NCI-H2171 treated with DMSO at 0.1 percent for 48 hours (cell line): Measurements from ENCODE around the gene COPB1.

Experiments used
- DNase-seq: peaks from one replicate; lab custom pipeline; 2025; lab: John Stamatoyannopoulos, UW

Gene COPB1

GRCh38 chr11:14513800-14514199 is 14.2 kb upstream of the COPB1 start:
- DNase-seq, result no peak

- DNase-seq, result no peak
These were observed 6.9 kb upstream of the COPB1 start for GRCh38 chr11:14506532-14506931.

GRCh38 chr11:14503023-14503422 is 3.4 kb upstream of the COPB1 start:
- DNase-seq, result no peak

DNA sequence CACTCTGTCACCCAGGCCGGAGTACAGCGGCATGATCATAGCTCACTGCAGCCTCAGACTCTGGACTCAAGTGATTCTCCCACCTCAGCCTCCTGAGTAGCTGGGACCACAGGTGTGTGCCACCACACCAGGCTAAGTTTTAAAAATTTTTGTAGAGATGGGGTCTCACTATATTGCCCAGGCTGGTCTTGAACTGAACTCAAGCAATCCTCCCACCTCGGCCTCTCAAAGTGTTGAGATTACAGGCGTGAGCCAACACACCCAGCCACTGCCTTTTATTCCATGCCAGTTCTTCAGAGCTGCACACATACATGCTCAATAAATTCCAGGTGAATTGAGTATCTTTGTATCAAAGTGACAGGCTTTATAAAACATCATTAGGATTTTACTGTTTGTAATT is 2.4 kb upstream of the COPB1 start:
- no peak for DNase-seq

DNA sequence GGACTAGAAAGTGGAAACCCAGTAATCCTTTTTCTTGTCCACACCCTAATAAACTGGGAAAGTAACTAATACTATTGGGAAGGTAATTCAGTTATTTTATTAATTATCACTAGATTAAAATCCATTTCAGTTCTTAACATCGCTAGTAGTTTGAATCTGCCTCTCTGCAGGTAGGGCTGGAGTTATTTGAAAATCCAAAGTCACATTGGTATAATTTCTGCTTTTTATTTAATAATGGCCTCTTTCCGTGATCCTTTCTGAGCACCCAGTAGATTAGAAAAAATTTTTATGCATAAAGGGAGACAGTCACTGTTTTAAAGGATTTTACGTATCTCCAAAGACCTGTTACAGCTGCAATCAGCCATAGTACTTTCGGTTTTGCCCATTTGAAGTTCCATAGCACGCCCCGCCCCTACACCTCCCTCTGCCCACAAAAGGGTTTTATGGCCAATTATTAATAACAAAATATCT is 605 bp upstream of the COPB1 start:
- DNase-seq, result peak; percentile 15

- DNase-seq, result no peak
These were observed 442 bp downstream of the COPB1 start for GRCh38 chr11:14499178-14499559.

- DNase-seq, result no peak
These were observed 18.9 kb downstream of the COPB1 start for GRCh38 chr11:14480716-14481115.

GRCh38 chr11:14471127-14471526 is 28.5 kb downstream of the COPB1 start:
- no peak for DNase-seq

DNA sequence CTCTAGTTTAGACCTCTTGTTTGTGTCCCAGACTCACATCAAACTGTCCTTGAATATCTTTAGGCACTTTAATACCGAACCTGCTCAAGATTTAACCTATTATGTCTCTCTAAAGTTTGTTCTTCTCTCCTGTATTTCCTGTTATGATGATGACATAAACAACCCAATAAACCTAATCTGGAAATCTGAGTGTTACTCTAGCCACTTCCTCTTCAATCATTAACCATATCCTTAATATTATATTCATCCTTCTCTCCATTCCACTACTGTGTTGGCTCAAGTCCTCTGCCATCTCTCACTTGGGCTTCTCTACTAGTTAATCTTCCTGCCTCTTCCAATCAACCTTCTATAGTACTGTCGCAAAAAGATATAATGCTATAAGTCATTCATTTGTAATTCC is 36.0 kb downstream of the COPB1 start:
- no peak for DNase-seq

GRCh38 chr11:14460147-14460546 is 39.5 kb downstream of the COPB1 start:
- DNase-seq, result no peak

DNA sequence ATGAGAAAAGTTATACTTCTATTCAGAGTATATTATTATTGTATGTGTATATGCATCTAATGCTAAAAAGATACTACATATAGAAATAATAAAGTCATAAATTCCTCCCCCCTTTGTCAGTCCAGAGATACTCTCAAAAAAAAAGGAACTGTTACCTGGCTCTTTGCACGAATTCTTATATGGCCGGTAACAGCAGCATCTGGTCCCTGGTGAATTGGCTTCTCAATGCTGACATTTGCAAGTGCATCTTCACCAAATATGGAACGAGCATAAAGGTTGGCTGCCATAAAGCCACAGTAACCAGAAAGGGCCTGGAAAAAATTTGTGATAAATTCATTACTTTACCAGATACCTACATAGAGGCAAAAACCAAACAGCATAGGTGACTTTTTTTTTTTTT is 41.2 kb downstream of the COPB1 start:
- no peak for DNase-seq

DNA sequence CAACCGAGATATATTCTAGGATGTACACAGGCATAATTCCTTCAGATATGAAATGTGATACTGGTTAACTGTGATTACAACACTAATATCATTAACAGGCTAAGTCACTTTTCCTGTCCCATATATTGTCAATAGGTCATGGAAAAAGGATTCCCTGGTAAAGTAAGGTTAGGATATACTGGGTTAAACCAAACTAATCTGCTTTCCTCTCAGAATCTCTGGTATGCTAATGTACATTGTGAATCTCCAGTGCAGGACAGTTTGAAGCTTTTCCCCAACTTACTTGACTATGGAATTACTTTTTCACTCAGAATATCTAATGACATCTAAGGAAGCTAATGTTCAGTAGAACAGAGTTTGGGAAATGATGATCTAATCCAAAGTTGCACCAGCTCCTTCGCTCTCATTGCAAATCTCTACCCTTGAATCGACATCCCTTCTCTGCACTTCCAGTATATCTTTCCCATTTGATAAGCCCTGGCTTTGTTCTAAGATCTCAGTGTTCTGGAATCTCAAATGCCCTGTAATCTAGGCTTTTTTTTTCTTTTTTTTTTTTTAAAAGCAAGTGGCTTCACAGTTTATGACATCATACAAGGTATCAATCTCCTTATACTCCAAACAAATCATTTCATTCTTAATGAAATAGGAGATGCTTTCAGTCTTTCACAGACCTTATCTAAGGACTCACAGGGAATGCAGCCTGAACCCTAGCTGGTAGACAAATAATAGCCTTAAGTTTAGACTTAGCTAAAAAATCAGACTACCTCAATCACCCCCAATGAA is 43.8 kb downstream of the COPB1 start:
- DNase-seq, result no peak

DNA sequence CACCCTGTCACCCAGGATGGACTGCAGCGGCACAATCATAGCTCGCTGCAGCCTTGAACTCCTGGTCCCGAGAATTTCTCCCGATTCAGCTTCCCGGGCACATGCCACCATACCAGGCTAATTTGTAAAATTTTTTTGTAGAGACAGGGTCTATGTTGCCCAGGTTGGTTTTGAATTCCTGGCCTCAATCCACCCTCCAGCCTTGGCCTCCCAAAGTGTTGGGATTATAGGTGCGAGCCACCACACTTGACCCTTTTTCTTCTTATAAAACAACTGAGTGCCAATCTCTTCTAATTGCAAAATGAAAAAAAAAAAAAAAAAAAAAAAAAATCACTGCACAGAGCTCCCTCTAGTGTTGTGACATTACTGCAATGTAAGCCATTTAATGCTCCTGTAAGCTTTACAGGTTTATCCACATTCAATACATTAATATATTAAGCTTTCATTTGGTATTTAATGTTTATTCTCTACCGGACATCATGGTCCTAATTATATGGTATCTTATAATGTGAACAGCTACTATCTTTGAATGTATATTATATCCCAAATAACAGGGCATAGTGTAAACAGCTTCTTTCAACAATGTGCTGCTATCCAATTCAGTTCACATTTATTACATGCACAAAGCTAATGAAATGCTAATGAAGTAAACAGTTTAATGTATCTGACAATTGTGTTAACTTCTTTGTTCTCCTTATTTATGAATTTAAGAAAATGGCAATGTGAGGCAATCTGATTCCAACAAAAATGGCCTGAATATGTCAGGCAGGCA is 44.6 kb downstream of the COPB1 start:
- DNase-seq, result peak; percentile 1

- DNase-seq, result no peak
These were observed 47.8 kb downstream of the COPB1 start for GRCh38 chr11:14451825-14452224.

- no peak for DNase-seq
These were observed 50.3 kb downstream of the COPB1 start for GRCh38 chr11:14449302-14449714.

- DNase-seq, result no peak
These were observed 51.4 kb downstream of the COPB1 start for GRCh38 chr11:14448240-14448639.

- no peak for DNase-seq
These were observed 52.9 kb downstream of the COPB1 start for GRCh38 chr11:14446701-14447169.

DNA sequence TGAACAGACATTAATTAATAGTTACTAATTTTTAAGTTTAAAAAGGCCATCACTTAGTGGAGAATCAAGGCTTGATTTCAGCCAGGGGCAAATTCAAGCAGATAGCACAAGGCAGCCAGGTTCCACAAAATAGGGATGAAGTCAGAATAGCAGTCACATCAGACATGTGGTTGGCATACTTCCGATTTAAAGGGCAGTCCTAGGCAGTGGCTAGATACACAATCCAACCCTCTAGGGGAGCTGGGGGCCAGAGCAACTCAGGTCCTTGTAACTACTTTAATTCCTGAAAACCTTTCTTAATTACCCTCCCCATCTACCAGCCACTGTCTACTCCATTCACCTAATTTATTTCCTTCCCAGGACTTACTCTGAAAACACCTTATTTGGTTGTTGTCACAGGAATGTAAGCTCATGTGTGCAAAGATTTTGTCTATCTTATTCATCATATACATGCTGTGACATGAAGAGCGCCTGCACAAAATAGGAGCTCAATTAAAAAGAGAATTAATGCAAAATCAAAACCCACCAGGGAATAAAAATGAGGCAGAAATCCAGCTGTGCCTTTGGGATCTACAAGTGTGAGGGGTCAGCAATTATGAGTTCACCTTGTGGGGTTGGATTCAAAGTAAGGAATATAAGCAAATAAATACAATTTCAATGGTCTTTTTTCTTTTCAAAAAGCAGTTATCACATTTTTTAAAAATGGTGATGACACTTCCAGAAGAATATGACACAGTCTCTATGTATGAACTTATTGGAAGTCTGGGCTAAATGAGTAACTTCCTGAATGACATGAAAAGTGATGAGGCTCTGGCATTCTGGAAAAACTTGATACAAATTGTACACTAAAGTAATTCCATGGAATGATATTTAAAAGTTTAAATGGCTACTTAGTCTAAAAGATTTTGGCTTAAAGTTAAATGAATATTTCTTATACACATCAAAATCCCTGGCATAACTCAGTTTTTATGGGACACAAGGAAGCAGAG is 53.8 kb downstream of the COPB1 start:
- DNase-seq, result no peak

GRCh38 chr11:14444441-14445189 is 55.0 kb downstream of the COPB1 start:
- DNase-seq, result no peak

DNA sequence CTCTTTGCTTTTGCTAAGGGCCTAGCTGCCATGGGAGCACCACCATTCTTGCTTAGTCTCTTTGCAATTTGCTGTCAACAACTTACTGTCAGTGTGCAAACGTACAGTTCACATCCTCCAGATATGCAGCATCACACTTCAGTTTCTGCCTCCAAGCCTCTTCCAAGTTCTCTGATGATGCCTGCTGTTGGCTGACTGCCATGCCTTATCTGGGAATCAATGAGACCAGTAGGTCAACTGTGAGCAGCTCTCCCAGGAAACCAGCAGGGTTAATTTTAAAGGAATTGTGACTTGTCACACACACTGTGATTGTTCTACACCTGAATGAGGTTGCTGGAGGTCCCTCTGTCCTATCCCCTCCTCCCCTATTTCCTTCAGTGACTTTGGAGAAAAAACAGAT is 56.0 kb downstream of the COPB1 start:
- DNase-seq, result no peak
